DND-41 (cell line): Measurements from ENCODE around the gene GNAO1.

Experiments used
- ATAC-seq: fragments of 200-7000 bp; cut with Tn5 transposase; 3 replicates; pipeline ENCODE4 v1.9.1; 2021; ENCODE audit warnings: low read depth; ENCODE audit not compliant: insufficient read depth
- DNase-seq: peaks from one replicate; pipeline ENCODE4 v3.0.0-alpha.2; 2020
- H2AFZ ChIP-seq: 2 replicates; pipeline ENCODE4 v1.6.0; 2012; ENCODE audit warnings: low read depth, low read length
- H3K27ac ChIP-seq: 2 replicates; pipeline ENCODE4 v1.5.1; 2012; ENCODE audit warnings: low read length, inconsistent platforms
- H3K27me3 ChIP-seq: fragments of 200-600 bp; sonication (generic); 2 replicates; pipeline ENCODE4 v1.6.0; 2012; ENCODE audit warnings: low read length, mild to moderate bottlenecking, inconsistent platforms; ENCODE audit not compliant: insufficient read depth, poor library complexity
- H3K36me3 ChIP-seq: 2 replicates; pipeline ENCODE4 v1.5.1; 2012; ENCODE audit warnings: low read length, inconsistent platforms; ENCODE audit not compliant: insufficient read depth
- H3K4me1 ChIP-seq: 2 replicates; pipeline ENCODE4 v1.5.1; 2012; ENCODE audit warnings: mild to moderate bottlenecking, low read length; ENCODE audit not compliant: insufficient read depth
- H3K4me2 ChIP-seq: 2 replicates; pipeline ENCODE4 v1.6.0; 2012; ENCODE audit warnings: mild to moderate bottlenecking, moderate library complexity, low read length, inconsistent platforms; ENCODE audit not compliant: insufficient read depth
- H3K4me3 ChIP-seq, 2 experiments: fragments of 200-600 bp in 1 of 2; shearing (Covaris generic) in 1 of 2; 2 replicates each; pipeline ENCODE4 v1.5.1; 2012 to 2016; ENCODE audit warnings: inconsistent platforms in 2 of 2, low read length in 2 of 2, mild to moderate bottlenecking in 2 of 2, low read depth in 1 of 2, moderate library complexity in 1 of 2
- H3K79me2 ChIP-seq: 2 replicates; pipeline ENCODE4 v1.6.0; 2012; ENCODE audit warnings: low read length, inconsistent platforms; ENCODE audit not compliant: insufficient read depth
- H3K9ac ChIP-seq: 2 replicates; pipeline ENCODE4 v1.6.0; 2012; ENCODE audit warnings: low read depth, mild to moderate bottlenecking, inconsistent platforms, low read length, moderate library complexity
- H3K9me3 ChIP-seq: 2 replicates; pipeline ENCODE4 v1.5.1; 2012; ENCODE audit warnings: low read length, moderate library complexity, mild to moderate bottlenecking, inconsistent platforms; ENCODE audit not compliant: insufficient read depth, severe bottlenecking
- H4K20me1 ChIP-seq: 2 replicates; pipeline ENCODE4 v1.6.0; 2012; ENCODE audit warnings: low read length; ENCODE audit not compliant: insufficient read depth
- EZH2 ChIP-seq: IDR thresholded peaks from 3 replicates; pipeline ENCODE4 v1.6.1; 2012; ENCODE audit warnings: borderline replicate concordance, low read depth, mild to moderate bottlenecking, moderate library complexity, low read length, inconsistent platforms; ENCODE audit not compliant: severe bottlenecking
- TF ChIP-seq, protein P1 (sequence below): IDR thresholded peaks from 2 replicates; pipeline ENCODE4 v1.5.1; 2012; ENCODE audit warnings: borderline replicate concordance, low read length, moderate library complexity, mild to moderate bottlenecking; ENCODE audit not compliant: poor library complexity, severe bottlenecking; ENCODE audit errors: extremely low read depth

The GNAO1 gene

DNA sequence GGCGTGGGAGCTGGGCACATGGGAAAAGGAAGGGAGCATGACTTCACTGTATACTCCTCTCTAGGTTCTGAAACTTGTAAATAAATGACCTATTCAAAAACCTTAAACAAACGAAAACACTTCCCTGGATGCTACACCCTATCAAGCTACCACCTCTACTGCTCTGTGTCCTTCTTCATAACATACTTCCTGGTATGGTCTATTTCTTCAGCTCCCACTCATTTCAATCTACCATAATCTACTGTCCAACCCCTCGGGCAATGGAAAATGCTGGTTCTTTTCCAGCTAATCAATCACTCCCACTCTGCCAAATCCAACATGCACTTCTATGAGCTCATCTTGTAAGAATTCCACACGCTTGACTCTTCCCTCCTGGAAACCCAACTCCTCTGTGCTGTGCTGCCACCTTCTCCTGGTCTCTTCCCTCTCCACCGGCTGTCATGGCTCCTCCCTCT lies 191.6 kb downstream of the GNAO1 start:
- DNase-seq (no peak), ATAC-seq (no peak)
- H3K4me2 ChIP-seq = no peak overlapping the region
- H3K9me3 ChIP-seq = peaks cover 12% of the 10 kb centered on the region
- peaks cover 89% of the 10 kb centered on the region for H3K36me3 ChIP-seq
- no peak overlapping the region for H3K9ac ChIP-seq
- no peak overlapping the region for H3K4me3 ChIP-seq
- H3K4me1 ChIP-seq = no peaks in the 10 kb centered on the region
- no peaks in the 10 kb centered on the region for H3K79me2 ChIP-seq
- no peak overlapping the region for H2AFZ ChIP-seq
- no peak for TF ChIP-seq EZH2
- TF ChIP-seq, protein P1, sequence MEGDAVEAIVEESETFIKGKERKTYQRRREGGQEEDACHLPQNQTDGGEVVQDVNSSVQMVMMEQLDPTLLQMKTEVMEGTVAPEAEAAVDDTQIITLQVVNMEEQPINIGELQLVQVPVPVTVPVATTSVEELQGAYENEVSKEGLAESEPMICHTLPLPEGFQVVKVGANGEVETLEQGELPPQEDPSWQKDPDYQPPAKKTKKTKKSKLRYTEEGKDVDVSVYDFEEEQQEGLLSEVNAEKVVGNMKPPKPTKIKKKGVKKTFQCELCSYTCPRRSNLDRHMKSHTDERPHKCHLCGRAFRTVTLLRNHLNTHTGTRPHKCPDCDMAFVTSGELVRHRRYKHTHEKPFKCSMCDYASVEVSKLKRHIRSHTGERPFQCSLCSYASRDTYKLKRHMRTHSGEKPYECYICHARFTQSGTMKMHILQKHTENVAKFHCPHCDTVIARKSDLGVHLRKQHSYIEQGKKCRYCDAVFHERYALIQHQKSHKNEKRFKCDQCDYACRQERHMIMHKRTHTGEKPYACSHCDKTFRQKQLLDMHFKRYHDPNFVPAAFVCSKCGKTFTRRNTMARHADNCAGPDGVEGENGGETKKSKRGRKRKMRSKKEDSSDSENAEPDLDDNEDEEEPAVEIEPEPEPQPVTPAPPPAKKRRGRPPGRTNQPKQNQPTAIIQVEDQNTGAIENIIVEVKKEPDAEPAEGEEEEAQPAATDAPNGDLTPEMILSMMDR = no peak
- H3K27ac ChIP-seq = no peak overlapping the region
- no peaks in the 10 kb centered on the region for H3K27me3 ChIP-seq
- no peaks in the 10 kb centered on the region for H4K20me1 ChIP-seq

DNA sequence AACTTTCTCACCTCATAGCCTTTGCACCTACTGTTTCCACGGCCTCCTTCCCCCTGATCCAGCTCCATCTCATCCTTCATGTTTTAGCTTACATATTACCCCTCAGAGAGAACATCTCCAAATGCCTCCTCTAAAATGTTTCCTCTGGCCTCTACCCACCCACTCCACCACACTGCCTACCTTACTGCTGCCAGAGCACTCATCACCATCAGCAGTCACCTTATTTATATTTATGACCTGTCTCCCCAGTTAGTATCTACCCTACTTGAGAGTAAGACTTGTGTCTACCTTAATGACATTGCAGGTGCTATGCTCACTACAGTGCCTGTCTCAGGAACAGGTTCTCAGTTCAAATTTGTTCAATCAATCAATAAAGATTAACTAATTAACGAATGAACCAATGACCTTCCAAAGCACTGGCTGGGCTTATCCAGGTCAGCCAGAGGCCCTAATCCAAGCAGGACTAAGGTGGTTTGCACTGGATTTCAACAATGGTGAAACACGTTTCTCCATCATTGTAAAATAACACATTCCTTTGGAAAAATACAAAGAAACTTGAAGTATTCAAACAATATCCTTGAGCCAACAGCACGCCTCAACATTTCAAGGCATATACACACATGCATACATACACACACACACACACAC lies 192.9 kb downstream of the GNAO1 start:
- H3K36me3 ChIP-seq = peaks cover 98% of the 10 kb centered on the region
- ATAC-seq (no peak), DNase-seq (no peak)
- no peaks in the 10 kb centered on the region for H4K20me1 ChIP-seq
- H3K9ac ChIP-seq = no peak overlapping the region
- H3K27ac ChIP-seq = no peak overlapping the region
- no peaks in the 10 kb centered on the region for H3K4me1 ChIP-seq
- no peaks in the 10 kb centered on the region for H3K27me3 ChIP-seq
- no peak overlapping the region for H3K4me3 ChIP-seq
- H2AFZ ChIP-seq = no peak overlapping the region
- TF ChIP-seq EZH2 = no peak
- TF ChIP-seq, protein P1 = no peak
- H3K9me3 ChIP-seq = peaks cover 12% of the 10 kb centered on the region
- H3K4me2 ChIP-seq = no peak overlapping the region
- H3K79me2 ChIP-seq = no peaks in the 10 kb centered on the region

DNA sequence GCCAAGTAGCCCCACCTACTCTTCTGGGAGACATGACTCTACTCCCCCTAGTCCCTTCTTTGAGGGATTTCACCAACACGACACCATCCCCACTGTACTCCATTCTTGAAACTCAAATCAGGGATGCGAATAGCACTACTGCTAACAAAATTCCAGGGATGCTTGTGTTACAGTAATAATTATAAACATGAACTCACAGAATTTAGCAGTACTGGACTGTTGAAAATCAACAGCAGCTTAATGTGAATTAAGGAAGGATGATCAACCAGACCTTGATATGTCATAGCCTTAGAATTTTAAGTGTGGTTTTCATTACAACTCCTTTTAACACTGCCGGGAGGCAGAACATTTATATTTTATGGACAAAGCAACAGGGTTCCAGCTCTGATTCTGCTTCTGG lies 196.1 kb downstream of the GNAO1 start:
- Histone ChIP-seq H3K4me3 (no peak overlapping the region), H3K27me3 (no peaks in the 10 kb centered on the region), H3K4me2 (no peak overlapping the region), H3K9me3 (no peaks in the 10 kb centered on the region), H3K79me2 (peaks cover 2% of the 10 kb centered on the region; the same call in 1 of the 2 replicates), H3K27ac (no peak overlapping the region), H3K9ac (no peak overlapping the region), H4K20me1 (peaks cover 2% of the 10 kb centered on the region; the same call in 1 of the 2 replicates), H3K36me3 (peaks cover 94% of the 10 kb centered on the region), H3K4me1 (no peaks in the 10 kb centered on the region), H2AFZ (no peak overlapping the region)
- no peak for DNase-seq
- ATAC-seq = no peak
- TF ChIP-seq, protein P1 = no peak
- TF ChIP-seq EZH2 = no peak

DNA sequence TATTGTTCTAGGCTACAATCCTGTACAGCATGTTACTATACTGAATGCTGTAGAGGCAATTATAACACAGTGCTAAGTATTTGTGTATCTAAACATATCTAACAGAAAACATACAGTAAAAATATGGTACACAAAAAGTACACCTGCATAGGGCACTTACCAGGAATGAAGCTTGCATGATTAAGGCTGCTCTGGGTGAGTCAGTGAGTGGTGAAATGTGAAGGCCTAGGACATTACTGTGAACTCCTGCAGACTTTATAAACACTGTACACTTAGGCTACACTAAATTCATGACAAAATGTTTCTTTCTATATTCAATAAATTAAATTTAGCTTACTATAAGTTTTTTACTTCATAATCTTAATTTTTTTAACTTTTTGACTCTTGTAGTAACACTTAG lies 196.9 kb downstream of the GNAO1 start:
- Histone ChIP-seq H2AFZ (no peak overlapping the region), H3K79me2 (peaks cover 2% of the 10 kb centered on the region; the same call in 1 of the 2 replicates), H3K9ac (no peak overlapping the region), H3K36me3 (peaks cover 90% of the 10 kb centered on the region), H3K9me3 (no peaks in the 10 kb centered on the region), H3K4me1 (no peaks in the 10 kb centered on the region), H4K20me1 (peaks cover 2% of the 10 kb centered on the region; the same call in 1 of the 2 replicates), H3K4me3 (no peak overlapping the region), H3K27ac (no peak overlapping the region), H3K27me3 (no peaks in the 10 kb centered on the region), H3K4me2 (no peak overlapping the region)
- TF ChIP-seq, protein P1 = no peak
- TF ChIP-seq EZH2 = no peak
- ATAC-seq (no peak), DNase-seq (no peak)
